Panc1 (cell line): ENCODE results near the gene MSX1. TPM values are rescaled to one million over a fixed set of nuclear protein-coding genes. Genes with fewer than 3 reads are reported as not detected.

Source experiments
- ATAC-seq: fragments of 200-7000 bp; cut with Tn5 transposase; 2 replicates; pipeline ENCODE4 v1.9.1; 2020; ENCODE audit warnings: mild to moderate bottlenecking, moderate library complexity
- BruUV-seq: library from RNA; stranded (reverse); fragments of 400-500 nt; replicated peaks from 2 replicates; lab custom pipeline; 2021; lab: Mats Ljungman, UMichigan
- CTCF ChIA-PET: fragments of 300-600 bp; sonication (Branson Sonifier 250); formaldehyde crosslinking; loops from one replicate; lab custom pipeline; 2022; ENCODE audit warnings: antibody characterized with exemption; lab: Charles Lee
- POLR2A ChIA-PET: fragments of 300-600 bp; sonication (Branson Sonifier 250); formaldehyde crosslinking; loops from one replicate; lab custom pipeline; 2022; ENCODE audit warnings: antibody characterized with exemption; lab: Charles Lee
- DNase-seq: peaks from one replicate; pipeline ENCODE4 v3.0.0-alpha.2; 2010; ENCODE audit warnings: low read depth, low spot score
- H3K27ac ChIP-seq: 2 replicates; pipeline ENCODE4 v1.5.1; 2011; ENCODE audit warnings: mild to moderate bottlenecking, low read length, inconsistent platforms
- H3K27me3 ChIP-seq: fragments of 200-500 bp; sonication (Bioruptor generic); 2 replicates; pipeline ENCODE4 v1.6.0; 2014; ENCODE audit warnings: low read length, inconsistent platforms; ENCODE audit not compliant: control insufficient read depth, insufficient read depth
- H3K36me3 ChIP-seq: fragments of 200-500 bp; sonication (Bioruptor generic); 2 replicates; pipeline ENCODE4 v1.5.1; 2014; ENCODE audit warnings: inconsistent platforms, mild to moderate bottlenecking, low read length, moderate library complexity; ENCODE audit not compliant: control insufficient read depth, insufficient read depth
- H3K4me1 ChIP-seq: 2 replicates; pipeline ENCODE4 v1.5.1; 2011; ENCODE audit warnings: inconsistent platforms, mild to moderate bottlenecking, low read length, moderate library complexity; ENCODE audit not compliant: control insufficient read depth, insufficient read depth
- H3K4me3 ChIP-seq, 2 experiments: 2 replicates each; pipeline ENCODE4 v1.5.1; 2011 to 2012; ENCODE audit warnings: low read depth in 2 of 2, low read length in 2 of 2, mild to moderate bottlenecking in 2 of 2, inconsistent platforms in 1 of 2, moderate library complexity in 1 of 2
- H3K9me3 ChIP-seq: fragments of 200-500 bp; sonication (Bioruptor generic); 2 replicates; pipeline ENCODE4 v1.5.1; 2014; ENCODE audit warnings: low read depth, mild to moderate bottlenecking, inconsistent platforms, low read length, moderate library complexity; ENCODE audit not compliant: control insufficient read depth, insufficient read depth
- CTCF ChIP-seq: fragments of 450-650 bp; IDR thresholded peaks from 2 replicates; pipeline ENCODE4 v1.5.1; 2017; ENCODE audit warnings: mild to moderate bottlenecking
- POLR2AphosphoS5 ChIP-seq: IDR thresholded peaks from 2 replicates; pipeline ENCODE4 v1.6.1; 2012; ENCODE audit warnings: mild to moderate bottlenecking, low read depth, low read length, moderate library complexity
- REST ChIP-seq, 2 experiments: IDR thresholded peaks; 2 replicates each; pipeline ENCODE4 v1.6.1; 2011 to 2012; ENCODE audit warnings: low read depth in 2 of 2, control low read depth in 1 of 2, low read length in 1 of 2, mild to moderate bottlenecking in 1 of 2, moderate library complexity in 1 of 2; ENCODE audit not compliant: insufficient read depth in 1 of 2
- SIN3A ChIP-seq: IDR thresholded peaks from 2 replicates; pipeline ENCODE4 v1.6.1; 2012; ENCODE audit warnings: low read depth, mild to moderate bottlenecking, low read length, moderate library complexity, borderline replicate concordance; ENCODE audit not compliant: insufficient read depth
- TCF7L2 ChIP-seq: IDR thresholded peaks from 2 replicates; pipeline ENCODE4 v1.6.1; 2011; ENCODE audit warnings: mild to moderate bottlenecking, low read depth, low read length, inconsistent platforms
- in situ Hi-C: cut with HindIII; loops from 2 replicates; pipeline ENCODE4 v1.10.0; 2016; ENCODE audit warnings: low sequenced_read_pairs, low pct_unique_long_range_greater_than_20kb
- intact Hi-C: fragments of 100-400 bp; cut with micrococcal nuclease; formaldehyde crosslinking; loops from one replicate; pipeline ENCODE4 v1.10.0; 2022; ENCODE audit not compliant: unreplicated experiment
- total RNA-seq: library from RNA; stranded (reverse); gene quantifications from one replicate; pipeline ENCODE4 v1.2.1, GENCODE V29; 2021; ENCODE audit not compliant: unreplicated experiment

The MSX1 gene
- total RNA-seq, 1 experiment from 2014 or later: 3.4 TPM

GRCh38 chr4:4838051-4838935 is 21.2 kb upstream of the MSX1 start:
- intact Hi-C loops (no loop called here), in situ Hi-C loops (no loop called here)
- no TSS peak for BruUV-seq
- CTCF ChIA-PET: no interaction called here
- H3K27ac ChIP-seq: no peak overlapping the region
- no peaks in the 10 kb centered on the region for H3K4me1 ChIP-seq
- no peaks in the 10 kb centered on the region for H3K27me3 ChIP-seq
- TF ChIP-seq POLR2AphosphoS5: no peak
- TF ChIP-seq TCF7L2: no peak
- TF ChIP-seq SIN3A: no peak
- TF ChIP-seq REST (IDR thresholded peaks at IDR 0.05; ENCODE audit: insufficient read depth in 1 of 2, low read depth in 2 of 2, low read length in 1 of 2): no peak
- no peak for TF ChIP-seq CTCF
- ATAC-seq (no peak), DNase-seq (no peak)
- no peaks in the 10 kb centered on the region for H3K36me3 ChIP-seq
- no peaks in the 10 kb centered on the region for H3K9me3 ChIP-seq
- H3K4me3 ChIP-seq: no peak overlapping the region
- POLR2A ChIA-PET: no interaction called here

GRCh38 chr4:4838936-4839810 is 20.3 kb upstream of the MSX1 start:
- CTCF ChIA-PET: no interaction called here

More at GRCh38 chr4:4838936-4839810, 20.3 kb upstream of the MSX1 start:
- DNase-seq: no peak
- no peaks in the 10 kb centered on the region for H3K27me3 ChIP-seq
- no peak overlapping the region for H3K4me3 ChIP-seq
- intact Hi-C loops: no loop called here
- TF ChIP-seq CTCF (no peak), REST (IDR thresholded peaks at IDR 0.05; ENCODE audit: insufficient read depth in 1 of 2, low read depth in 2 of 2, low read length in 1 of 2) (no peak), SIN3A (no peak), TCF7L2 (no peak), POLR2AphosphoS5 (no peak)
- no peaks in the 10 kb centered on the region for H3K4me1 ChIP-seq
- POLR2A ChIA-PET: no interaction called here
- in situ Hi-C loops: no loop called here
- BruUV-seq: no TSS peak
- no peaks in the 10 kb centered on the region for H3K36me3 ChIP-seq
- no peak for ATAC-seq
- no peak overlapping the region for H3K27ac ChIP-seq
- H3K9me3 ChIP-seq: no peaks in the 10 kb centered on the region
